GM18520 (cell line): ENCODE data around the gene DEFB108B.
"Not testable (repeated sequence)": the region's sequence is repeated elsewhere in the genome, so short reads cannot be mapped to it uniquely, and the experiment has no call there.

Experiments
- ATAC-seq: cut with Tn5 transposase; IDR thresholded peaks from one replicate; pipeline ENCODE4 v1.9.1; 2021; ENCODE audit not compliant: unreplicated experiment

Gene DEFB108B

GRCh38 chr11:71813481-71814355, 19.3 kb upstream of the DEFB108B start:
- not testable (repeated sequence) for ATAC-seq

GRCh38 chr11:71821539-71821938, 11.5 kb upstream of the DEFB108B start:
- not testable (repeated sequence) for ATAC-seq

- not testable (repeated sequence) for ATAC-seq
Observed at GRCh38 chr11:71829247-71829646, 3.8 kb upstream of the DEFB108B start.

GRCh38 chr11:71829686-71830085, 3.3 kb upstream of the DEFB108B start:
- not testable (repeated sequence) for ATAC-seq

GRCh38 chr11:71842720-71843119, 9.7 kb downstream of the DEFB108B start:
- ATAC-seq = not testable (repeated sequence)

- not testable (repeated sequence) for ATAC-seq
Observed at GRCh38 chr11:71843355-71843754, 10.4 kb downstream of the DEFB108B start.

GRCh38 chr11:71843858-71844257, 10.9 kb downstream of the DEFB108B start:
- ATAC-seq = no peak

- ATAC-seq = not testable (repeated sequence)
Observed at GRCh38 chr11:71853895-71854294, 20.9 kb downstream of the DEFB108B start.

- not testable (repeated sequence) for ATAC-seq
Observed at GRCh38 chr11:71855880-71856279, 22.9 kb downstream of the DEFB108B start.

- ATAC-seq = not testable (repeated sequence)
Observed at GRCh38 chr11:71860835-71861234, 27.8 kb downstream of the DEFB108B start.

GRCh38 chr11:71863978-71864627, 31.1 kb downstream of the DEFB108B start:
- ATAC-seq = not testable (repeated sequence)

- ATAC-seq = not testable (repeated sequence)
Observed at GRCh38 chr11:71867209-71867608, 34.2 kb downstream of the DEFB108B start.

GRCh38 chr11:71869931-71870330, 36.9 kb downstream of the DEFB108B start:
- not testable (repeated sequence) for ATAC-seq

GRCh38 chr11:71870661-71871060, 37.7 kb downstream of the DEFB108B start:
- ATAC-seq = not testable (repeated sequence)

GRCh38 chr11:71876262-71876661, 43.3 kb downstream of the DEFB108B start:
- ATAC-seq = not testable (repeated sequence)

GRCh38 chr11:71878059-71878458, 45.1 kb downstream of the DEFB108B start, which contains the start of gene DEFB131B:
Gene DEFB131B (plus strand): TSS chr11:71878453. CDS start chr11:71878453, 0 bp downstream.
- not testable (repeated sequence) for ATAC-seq

GRCh38 chr11:71885806-71886205, 52.8 kb downstream of the DEFB108B start:
- ATAC-seq = not testable (repeated sequence)
